IMR-90 (cell line): ENCODE data around the gene BBIP1. TPM values are rescaled to one million over a fixed set of nuclear protein-coding genes. Genes with fewer than 3 reads are reported as not detected.

Experiments used
- ATAC-seq: fragments of 200-7000 bp; cut with Tn5 transposase; 2 replicates; pipeline ENCODE4 v1.9.1; 2020; ENCODE audit warnings: low read depth, mild to moderate bottlenecking, moderate library complexity
- BruUV-seq: library from RNA; stranded (reverse); fragments of 400-500 nt; replicated peaks from 2 replicates; lab custom pipeline; 2021; lab: Mats Ljungman, UMichigan
- CTCF ChIA-PET: fragments of 300-600 bp; formaldehyde crosslinking; extraction: SDS; loops from one replicate; lab custom pipeline; 2021; ENCODE audit warnings: antibody characterized with exemption; lab: Yijun Ruan, JAX
- POLR2A ChIA-PET: fragments of 300-600 bp; sonication (Branson Sonifier 250); formaldehyde crosslinking; loops from one replicate; lab custom pipeline; 2022; ENCODE audit warnings: antibody characterized with exemption; ENCODE audit not compliant: unreplicated experiment; lab: Charles Lee
- DNase-seq: peaks from one replicate; pipeline ENCODE4 v3.0.0; 2013
- H2AFZ ChIP-seq: replicated peaks from 2 replicates; pipeline ENCODE3; 2013; ENCODE audit warnings: low read length, mild to moderate bottlenecking; ENCODE audit not compliant: poor library complexity
- H2AK5ac ChIP-seq: 2 replicates; pipeline ENCODE4 v1.6.1; 2013; ENCODE audit warnings: low read depth, low read length, inconsistent platforms
- H2AK9ac ChIP-seq: replicated peaks from 2 replicates; pipeline ENCODE3; 2013; ENCODE audit warnings: mild to moderate bottlenecking, low read depth, low read length, moderate library complexity; ENCODE audit not compliant: poor library complexity
- H2BK120ac ChIP-seq: 2 replicates; pipeline ENCODE4 v1.6.1; 2013; ENCODE audit warnings: low read depth, low read length, inconsistent platforms
- H2BK15ac ChIP-seq: 3 replicates; pipeline ENCODE4 v1.6.1; 2013; ENCODE audit warnings: low read depth, low read length, inconsistent platforms
- H2BK20ac ChIP-seq: 2 replicates; pipeline ENCODE4 v1.6.1; 2013; ENCODE audit warnings: low read depth, mild to moderate bottlenecking, inconsistent platforms, low read length, moderate library complexity
- H2BK5ac ChIP-seq: 2 replicates; pipeline ENCODE4 v1.6.1; 2013; ENCODE audit warnings: mild to moderate bottlenecking, low read depth, low read length, inconsistent platforms; ENCODE audit not compliant: poor library complexity, severe bottlenecking
- H3K14ac ChIP-seq: replicated peaks from 2 replicates; pipeline ENCODE4 v1.6.1; 2013; ENCODE audit warnings: low read depth, low read length, inconsistent platforms
- H3K18ac ChIP-seq: 2 replicates; pipeline ENCODE4 v1.6.1; 2013; ENCODE audit warnings: low read depth, low read length, control low read depth
- H3K23ac ChIP-seq: 2 replicates; pipeline ENCODE4 v1.6.1; 2013; ENCODE audit warnings: low read depth, low read length, inconsistent platforms
- H3K27ac ChIP-seq: 2 replicates; pipeline ENCODE4 v1.5.1; 2013; ENCODE audit warnings: mild to moderate bottlenecking, control low read depth, low read length; ENCODE audit not compliant: insufficient read depth
- H3K27me3 ChIP-seq: 2 replicates; pipeline ENCODE4 v1.6.1; 2013; ENCODE audit warnings: low read length; ENCODE audit not compliant: control insufficient read depth, insufficient read depth
- H3K36me3 ChIP-seq: 2 replicates; pipeline ENCODE4 v1.6.1; 2013; ENCODE audit warnings: low read length, mixed read lengths; ENCODE audit not compliant: control insufficient read depth, insufficient read depth
- H3K4ac ChIP-seq: 2 replicates; pipeline ENCODE4 v1.6.1; 2013; ENCODE audit warnings: low read depth, low read length, inconsistent platforms
- H3K4me1 ChIP-seq: 2 replicates; pipeline ENCODE4 v1.6.1; 2013; ENCODE audit warnings: low read length, mixed read lengths; ENCODE audit not compliant: control insufficient read depth, insufficient read depth
- H3K4me2 ChIP-seq: 2 replicates; pipeline ENCODE4 v1.6.1; 2013; ENCODE audit warnings: low read depth, mild to moderate bottlenecking, control low read depth, low read length, moderate library complexity
- H3K4me3 ChIP-seq: 2 replicates; pipeline ENCODE4 v1.5.1; 2013; ENCODE audit warnings: low read depth, mild to moderate bottlenecking, control low read depth, low read length, moderate library complexity; ENCODE audit not compliant: insufficient read depth
- H3K56ac ChIP-seq: 2 replicates; pipeline ENCODE4 v1.6.1; 2013; ENCODE audit warnings: low read length, inconsistent platforms; ENCODE audit not compliant: insufficient read depth; ENCODE audit errors: extremely low read depth
- H3K79me1 ChIP-seq, 2 experiments: 2 replicates each; pipeline ENCODE4 v1.6.1; 2013; ENCODE audit warnings: low read length in 2 of 2, inconsistent platforms in 1 of 2, low read depth in 1 of 2
- H3K9ac ChIP-seq: 2 replicates; pipeline ENCODE4 v1.6.1; 2013; ENCODE audit warnings: low read depth, low read length, control low read depth
- H3K9me1 ChIP-seq: 2 replicates; pipeline ENCODE4 v1.6.1; 2013; ENCODE audit warnings: low read length, inconsistent platforms; ENCODE audit not compliant: insufficient read depth
- H3K9me3 ChIP-seq: 2 replicates; pipeline ENCODE4 v1.6.1; 2013; ENCODE audit warnings: low read length; ENCODE audit not compliant: control insufficient read depth, insufficient read depth
- H4K20me1 ChIP-seq: 2 replicates; pipeline ENCODE4 v1.6.1; 2013; ENCODE audit warnings: low read length, inconsistent platforms; ENCODE audit not compliant: insufficient read depth
- H4K5ac ChIP-seq: 2 replicates; pipeline ENCODE4 v1.6.1; 2013; ENCODE audit warnings: mild to moderate bottlenecking, low read depth, low read length, control low read depth
- H4K8ac ChIP-seq, 2 experiments: 2 replicates each; pipeline ENCODE4 v1.6.1; 2013; ENCODE audit warnings: low read depth in 2 of 2, low read length in 2 of 2, control low read depth in 1 of 2, inconsistent platforms in 1 of 2
- H4K91ac ChIP-seq: 2 replicates; pipeline ENCODE4 v1.6.1; 2013; ENCODE audit warnings: low read depth, low read length, inconsistent platforms; ENCODE audit not compliant: insufficient read depth
- BHLHE40 ChIP-seq: fragments of 150-350 bp; IDR thresholded peaks from 2 replicates; pipeline ENCODE4 v1.6.1; 2016; ENCODE audit warnings: mild to moderate bottlenecking, low read depth, low read length
- FOS ChIP-seq: fragments of 150-350 bp; IDR thresholded peaks from 2 replicates; pipeline ENCODE4 v1.6.1; 2016; ENCODE audit warnings: low read depth, low read length
- POLR2A ChIP-seq: IDR thresholded peaks from 2 replicates; pipeline ENCODE4 v1.6.1; 2012; ENCODE audit warnings: mild to moderate bottlenecking, low read depth, low read length
- WGBS, 2 experiments: methylation state at CpG; one replicate each; pipeline versions ENCODE4 v1.1.5 to v1.1.7; 2013; ENCODE audit warnings: missing lambda C conversion rate in 2 of 2; ENCODE audit not compliant: insufficient read length in 1 of 2; ENCODE audit errors: extremely low coverage in 2 of 2; 5-methylcytosine and 5-hydroxymethylcytosine counted together
- dilution Hi-C: fragments of 300-500 bp; cut with HindIII; formaldehyde crosslinking; loops from one replicate; pipeline ENCODE4 v1.14.3; 2018; ENCODE audit warnings: low sequenced_read_pairs; ENCODE audit not compliant: unreplicated experiment
- in situ Hi-C: fragments of 300-500 bp; cut with MboI; formaldehyde crosslinking; loops from 3 replicates; pipeline ENCODE4 v1.14.3; 2019; ENCODE audit warnings: low sequenced_read_pairs, inconsistent platforms, mixed read lengths
- intact Hi-C: fragments of 100-400 bp; cut with micrococcal nuclease; formaldehyde crosslinking; loops from 2 replicates; pipeline ENCODE4 v1.10.0; 2022
- polyA plus RNA-seq, 3 experiments: library from polyadenylated mRNA; depleted of rRNA; stranded (reverse); fragments of >200 nt; gene quantifications; 2 replicates each; pipeline ENCODE4 v1.2.3, GENCODE V29; 2012; ENCODE audit warnings: low replicate concordance in 1 of 3
- total RNA-seq: library from RNA; depleted of rRNA; stranded (reverse); fragments of >200 nt; gene quantifications from 2 replicates; pipeline ENCODE4 v1.2.3, GENCODE V29; 2012

Gene BBIP1
- total and polyA plus RNA-seq, 2 of the 4 experiments (the other 2 are of a cell fraction), result 17.4 to 19.9 TPM

GRCh38 chr10:110868981-110869380 lies 50.0 kb downstream of the BBIP1 start:
- dilution Hi-C loops (no loop called here), in situ Hi-C loops (no loop called here), intact Hi-C loops (no loop called here)
- no peak overlapping the region for H4K91ac ChIP-seq
- H4K8ac ChIP-seq, result no peak overlapping the region
- H3K14ac ChIP-seq, result no peak overlapping the region
- H3K9me1 ChIP-seq, result peaks cover 17% of the 10 kb centered on the region
- no peak overlapping the region for H2AK9ac ChIP-seq
- no peak overlapping the region for H3K4me2 ChIP-seq
- WGBS, 2 experiments, result no CpG with 5 or more reads among the region's 6 CpGs
- H3K4me1 ChIP-seq, result peaks cover 13% of the 10 kb centered on the region
- no peak overlapping the region for H2BK15ac ChIP-seq
- TF ChIP-seq POLR2A (no peak), FOS (no peak), BHLHE40 (no peak)
- no peak overlapping the region for H3K4ac ChIP-seq
- H3K9me3 ChIP-seq, result no peaks in the 10 kb centered on the region
- ATAC-seq (no peak), DNase-seq (no peak)
- no peak overlapping the region for H2BK5ac ChIP-seq
- H3K9ac ChIP-seq, result no peak overlapping the region
- ChIA-PET CTCF (no interaction called here), POLR2A (no interaction called here)
- H3K36me3 ChIP-seq, result no peaks in the 10 kb centered on the region
- H2AK5ac ChIP-seq, result no peak overlapping the region
- no peak overlapping the region for H2AFZ ChIP-seq
- H3K4me3 ChIP-seq, result no peak overlapping the region
- peaks cover 0 to 11% of the 10 kb centered on the region in 2 experiments; a peak in 2 of 4 replicates for H3K79me1 ChIP-seq
- no TSS peak for BruUV-seq
- no peaks in the 10 kb centered on the region for H3K27me3 ChIP-seq
- no peak overlapping the region for H2BK120ac ChIP-seq
- H2BK20ac ChIP-seq, result no peak overlapping the region
- H4K20me1 ChIP-seq, result no peaks in the 10 kb centered on the region
- no peak overlapping the region for H3K56ac ChIP-seq
- H3K23ac ChIP-seq, result no peak overlapping the region
- no peak overlapping the region for H3K27ac ChIP-seq
- H3K18ac ChIP-seq, result no peak overlapping the region
- no peak overlapping the region for H4K5ac ChIP-seq
